ENCODE results near the gene STARD10. TPM values are rescaled to one million over a fixed set of nuclear protein-coding genes. Genes with fewer than 3 reads are reported as not detected.

Gene STARD10
- total RNA-seq, 2 donors from 2014 or later = 20.4 to 22.1 TPM

DNA sequence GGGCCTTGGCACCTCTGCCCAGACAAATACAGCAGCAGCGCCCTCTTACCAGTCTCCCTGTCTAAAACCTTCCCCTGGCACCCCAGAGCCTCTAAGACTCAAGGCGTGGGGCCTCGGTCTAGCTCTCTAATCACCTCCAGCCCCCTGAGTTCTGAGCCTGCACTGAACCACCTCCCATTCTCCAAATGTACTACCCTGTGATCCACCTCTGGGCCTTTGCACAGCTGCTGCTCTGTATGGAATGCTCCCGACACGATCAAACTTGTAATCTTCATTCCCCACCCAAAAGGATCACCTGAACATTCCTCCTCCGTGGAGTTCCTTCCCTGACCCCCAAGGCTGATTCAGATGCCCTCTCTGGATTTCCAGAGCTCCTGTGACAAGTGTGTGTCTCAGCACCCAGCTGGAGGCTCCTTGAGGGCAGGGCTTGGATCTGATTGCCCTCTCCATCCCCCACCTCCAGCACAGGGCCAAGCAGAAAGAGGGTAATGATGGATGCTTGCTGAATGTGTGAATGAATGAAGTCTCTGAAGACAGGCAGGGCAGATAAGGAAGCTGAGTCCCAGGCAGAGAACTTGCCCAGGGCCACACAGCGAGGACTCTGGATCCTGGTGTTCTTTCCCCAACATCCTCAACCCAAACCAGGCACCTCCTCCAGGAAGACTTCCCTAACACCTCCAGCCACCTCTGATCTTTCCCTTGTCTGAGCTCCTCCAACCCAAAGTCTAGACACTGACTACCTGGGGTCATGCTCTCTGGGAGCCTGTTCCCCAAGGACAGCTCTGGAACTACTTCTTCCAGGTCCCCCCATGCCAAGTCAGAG lies 18.3 kb downstream of the STARD10 start:
- no peak for DNase-seq (ENCODE audit: low spot score)
- intact Hi-C loops (cut with DNase I) = no loop called here

- DNase-seq (ENCODE audit: low spot score) = no peak
- intact Hi-C loops (cut with DNase I) = no loop called here
Measured at GRCh38 chr11:72774499-72774898, 19.3 kb downstream of the STARD10 start.

- DNase-seq (ENCODE audit: low spot score) = no peak
- intact Hi-C loops (cut with DNase I) = no loop called here
Measured at GRCh38 chr11:72773696-72774095, 20.2 kb downstream of the STARD10 start.

DNA sequence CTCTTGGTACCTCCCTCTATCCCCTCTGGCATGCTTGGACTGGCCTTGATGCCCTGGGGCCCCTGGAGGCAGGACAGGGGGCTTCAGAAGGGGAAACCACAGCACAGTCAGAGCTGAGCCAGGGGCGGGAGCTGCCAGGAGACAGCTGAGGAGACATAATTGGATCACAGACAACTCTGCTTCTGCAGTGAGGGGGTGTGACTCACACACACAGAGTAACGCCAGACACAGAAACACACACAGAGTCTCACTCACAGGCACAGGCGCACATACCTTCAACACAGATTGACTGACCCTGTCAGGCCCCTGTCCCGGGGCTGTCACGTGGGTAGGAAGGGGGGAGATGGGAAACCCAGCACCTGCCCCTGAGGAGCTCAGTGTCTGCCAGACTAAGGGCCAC lies 20.6 kb downstream of the STARD10 start:
- DNase-seq (ENCODE audit: low spot score) = no peak

DNA sequence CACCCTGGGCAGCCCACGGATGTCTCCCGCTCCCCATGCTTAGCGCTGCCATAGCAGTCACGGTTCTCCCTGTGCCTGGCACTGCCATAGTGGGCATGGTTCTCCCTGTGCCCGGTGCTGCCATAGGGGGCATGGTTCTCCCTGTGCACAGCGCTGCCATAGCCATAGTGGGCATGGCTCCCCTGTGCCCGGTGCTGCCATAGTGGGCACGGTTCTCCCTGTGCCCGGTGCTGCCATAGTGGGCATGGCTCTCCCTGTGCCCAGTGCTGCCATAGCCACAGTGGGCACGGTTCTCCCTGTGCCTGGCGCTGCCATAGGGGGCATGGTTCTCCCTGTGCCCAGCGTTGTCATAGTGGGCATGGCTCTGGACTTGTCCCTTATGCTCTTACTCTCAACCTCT lies 21.8 kb downstream of the STARD10 start:
- intact Hi-C loops (cut with DNase I) = no loop called here
- DNase-seq (ENCODE audit: low spot score) = no peak

More for the DNA sequence above, 20.6 kb downstream of the STARD10 start:
- intact Hi-C loops (cut with DNase I) = no loop called here

DNA sequence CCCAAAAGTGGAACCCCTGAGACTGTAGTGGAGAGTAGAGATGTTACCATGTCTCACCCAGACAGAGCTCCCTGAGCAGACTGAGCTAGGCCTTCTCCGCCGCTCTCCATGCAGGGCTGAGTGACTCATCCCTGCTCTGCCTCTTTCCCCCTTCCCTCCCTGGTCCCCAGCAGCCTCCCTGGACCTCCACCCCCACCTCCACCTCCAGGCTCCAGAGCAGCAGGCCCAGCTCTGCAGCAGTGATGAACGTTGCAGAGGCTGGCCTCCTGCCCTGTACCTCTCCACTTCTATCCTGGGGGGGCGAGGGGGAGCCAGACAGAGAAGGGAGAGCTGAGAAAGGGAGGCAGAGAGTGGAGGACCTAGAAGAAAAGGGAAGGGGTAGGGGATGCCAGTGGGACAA lies 22.3 kb downstream of the STARD10 start:
- intact Hi-C loops (cut with DNase I) = no loop called here
- DNase-seq (ENCODE audit: low spot score) = no peak

- intact Hi-C loops (cut with DNase I) = no loop called here
- DNase-seq (ENCODE audit: low spot score) = no peak
Measured at GRCh38 chr11:72770799-72771198, 23.0 kb downstream of the STARD10 start.

- intact Hi-C loops (cut with DNase I) = no loop called here
- no peak for DNase-seq (ENCODE audit: low spot score)
Measured at GRCh38 chr11:72769680-72770079, 24.2 kb downstream of the STARD10 start.

DNA sequence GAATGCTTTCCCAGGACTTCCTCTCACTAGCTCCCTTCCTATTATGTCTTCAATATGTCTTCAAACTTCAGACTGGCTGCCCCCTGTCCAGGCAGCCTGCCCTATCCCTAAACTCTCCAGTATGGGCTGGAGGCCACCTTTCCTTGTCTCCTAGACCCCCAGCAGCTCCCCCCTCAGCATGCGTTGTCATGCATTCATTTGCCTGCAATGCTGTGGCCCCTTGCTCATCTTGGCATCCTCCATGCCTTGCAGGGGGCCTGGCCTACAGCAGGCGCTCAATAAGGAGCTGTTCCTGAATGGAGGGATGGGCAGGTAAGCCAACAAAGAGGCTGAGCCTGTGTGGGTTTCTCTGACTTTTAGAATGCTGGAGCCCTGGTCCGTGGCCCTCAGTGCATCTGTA lies 25.3 kb downstream of the STARD10 start:
- no peak for DNase-seq (ENCODE audit: low spot score)
- intact Hi-C loops (cut with DNase I) = no loop called here

DNA sequence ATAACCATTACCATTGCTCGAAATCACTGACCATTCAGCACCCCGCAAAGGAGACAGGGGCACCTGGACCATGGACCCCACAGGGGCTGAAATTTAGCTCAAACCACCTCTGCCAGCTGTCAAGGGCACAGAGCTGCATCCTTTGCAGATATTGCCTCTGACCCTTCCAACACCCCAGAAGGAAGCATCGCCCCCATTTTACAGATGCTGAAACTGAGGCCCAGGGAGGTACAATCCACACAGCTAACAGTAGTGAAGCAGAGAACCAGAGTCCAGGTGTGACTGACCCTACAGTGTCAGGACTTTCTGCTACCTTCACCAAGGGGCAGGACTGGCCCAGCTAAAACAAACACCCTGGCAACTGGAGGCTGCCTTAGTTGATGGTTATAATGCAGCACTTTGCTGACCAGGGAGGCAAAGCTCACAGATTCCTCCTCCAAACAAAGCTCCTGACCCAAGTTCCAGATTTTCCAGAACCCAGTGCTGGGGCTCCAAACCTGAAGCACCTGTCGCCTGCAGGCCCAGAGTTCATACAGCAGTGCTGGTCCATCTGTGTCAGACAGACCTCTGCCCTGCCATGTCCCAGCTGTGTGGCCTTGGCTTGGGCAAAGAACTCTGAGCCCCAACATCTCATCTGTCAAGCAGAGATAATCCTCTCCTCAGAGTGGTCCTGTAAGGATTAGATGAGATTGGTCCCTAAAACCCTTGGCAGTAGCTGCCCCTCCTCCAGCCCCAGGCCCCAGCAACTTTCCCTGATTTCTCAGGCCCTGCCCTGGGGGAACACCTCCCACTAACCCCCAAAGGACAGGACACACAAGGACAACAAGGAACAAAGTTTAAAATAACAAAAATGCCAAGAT lies 26.4 kb downstream of the STARD10 start:
- intact Hi-C loops (cut with DNase I) = no loop called here
- DNase-seq (ENCODE audit: low spot score) = no peak

DNA sequence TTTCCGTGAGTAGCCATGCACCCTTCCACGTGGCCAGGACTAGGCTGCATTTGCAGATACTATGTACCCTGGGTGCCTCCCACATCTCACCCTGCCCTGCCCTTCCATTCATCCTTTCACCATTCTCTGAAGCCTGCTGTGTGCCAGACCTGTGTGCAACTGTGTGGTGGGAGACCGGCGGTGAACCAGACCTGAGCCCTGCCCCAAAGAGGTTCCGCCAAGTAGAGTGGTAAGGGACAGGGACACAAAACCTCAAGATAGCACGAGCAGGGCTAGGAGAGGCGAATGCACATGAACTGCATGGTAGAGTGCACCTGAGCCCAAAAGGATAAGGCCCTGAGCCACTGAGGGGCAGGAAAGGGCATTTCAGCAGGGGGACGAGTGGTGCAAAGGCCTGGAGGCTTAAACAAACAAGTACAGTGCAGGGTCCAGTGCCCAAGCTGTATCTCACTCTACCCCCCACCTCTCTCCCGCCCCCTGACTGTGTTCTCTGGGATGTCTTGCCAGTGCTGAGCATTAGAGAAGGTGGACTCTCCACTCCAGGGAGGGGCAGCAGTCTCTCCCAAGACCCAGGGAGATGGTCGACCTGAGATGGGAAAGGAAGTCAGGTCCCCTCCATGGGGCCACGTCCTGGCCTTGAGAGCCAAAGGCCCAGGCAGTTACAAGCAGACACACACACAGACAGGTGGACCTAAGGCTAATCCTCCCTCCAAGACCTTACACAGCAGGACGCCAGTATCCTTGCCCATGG lies 27.5 kb downstream of the STARD10 start:
- intact Hi-C loops (cut with DNase I) = no loop called here
- no peak for DNase-seq (ENCODE audit: low spot score)

DNA sequence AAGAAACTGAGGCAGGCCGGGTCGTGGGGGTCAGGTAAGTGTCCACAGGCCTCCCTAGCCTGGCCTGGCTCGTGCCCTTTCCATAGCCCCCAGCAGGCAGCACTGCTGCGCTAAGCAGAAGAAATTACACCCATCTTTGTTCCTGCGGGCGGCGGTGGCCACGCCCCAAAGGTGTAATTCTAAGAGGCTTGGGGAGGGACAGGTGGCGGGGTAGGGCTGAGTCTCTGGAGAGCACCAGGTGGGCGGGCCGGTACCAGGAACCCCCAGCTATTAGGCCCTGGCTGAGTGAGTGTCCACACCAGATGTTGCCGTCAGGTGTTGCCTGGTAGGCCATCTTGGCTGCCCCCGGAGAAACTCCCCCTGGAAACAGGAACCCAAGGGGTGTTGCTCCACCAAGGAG lies 29.3 kb downstream of the STARD10 start:
- intact Hi-C loops (cut with DNase I) = no loop called here

GRCh38 chr11:72763823-72764222 lies 30.0 kb downstream of the STARD10 start:
- intact Hi-C loops (cut with DNase I) = no loop called here
- no peak for DNase-seq (ENCODE audit: low spot score)

More for the DNA sequence above, 29.3 kb downstream of the STARD10 start:
- no peak for DNase-seq (ENCODE audit: low spot score)

DNA sequence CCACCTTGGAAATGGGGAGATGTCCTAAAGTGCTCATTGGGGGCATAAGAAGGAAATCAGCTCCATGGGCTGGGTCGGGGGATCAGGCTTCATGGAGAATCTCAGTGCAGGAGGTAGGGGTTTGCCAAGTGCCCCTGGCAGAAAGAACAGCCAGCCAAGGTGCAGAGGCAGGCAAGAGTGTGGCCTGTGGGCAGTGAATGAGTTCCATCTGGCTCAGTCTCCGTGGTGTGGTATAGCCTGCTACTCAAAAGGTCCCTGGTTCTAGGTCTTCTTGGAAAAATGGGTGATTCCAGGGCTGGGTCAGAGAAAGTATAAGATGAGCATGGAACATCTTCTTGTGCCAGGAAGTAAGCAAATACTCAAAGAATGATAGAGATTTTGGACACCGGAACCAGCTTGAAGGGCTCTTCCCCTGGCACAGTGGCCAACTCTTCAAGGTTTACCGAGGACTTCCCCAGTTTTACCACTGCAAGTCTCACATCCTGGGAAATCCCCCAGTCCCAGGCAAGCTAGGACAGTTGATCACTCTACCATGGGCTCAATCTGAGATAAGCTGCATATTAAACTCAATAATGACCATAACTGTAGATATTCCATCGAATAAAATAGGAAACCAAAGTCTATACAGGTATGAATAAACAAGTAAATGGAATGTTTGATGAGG lies 31.1 kb downstream of the STARD10 start:
- no peak for DNase-seq (ENCODE audit: low spot score)
- intact Hi-C loops (cut with DNase I) = no loop called here

GRCh38 chr11:72760539-72761405 lies 33.1 kb downstream of the STARD10 start:
- no peak for DNase-seq (ENCODE audit: low spot score)
- intact Hi-C loops (cut with DNase I) = no loop called here

GRCh38 chr11:72759468-72759985 lies 34.3 kb downstream of the STARD10 start:
- DNase-seq (ENCODE audit: low spot score) = no peak
- intact Hi-C loops (cut with DNase I) = no loop called here

DNA sequence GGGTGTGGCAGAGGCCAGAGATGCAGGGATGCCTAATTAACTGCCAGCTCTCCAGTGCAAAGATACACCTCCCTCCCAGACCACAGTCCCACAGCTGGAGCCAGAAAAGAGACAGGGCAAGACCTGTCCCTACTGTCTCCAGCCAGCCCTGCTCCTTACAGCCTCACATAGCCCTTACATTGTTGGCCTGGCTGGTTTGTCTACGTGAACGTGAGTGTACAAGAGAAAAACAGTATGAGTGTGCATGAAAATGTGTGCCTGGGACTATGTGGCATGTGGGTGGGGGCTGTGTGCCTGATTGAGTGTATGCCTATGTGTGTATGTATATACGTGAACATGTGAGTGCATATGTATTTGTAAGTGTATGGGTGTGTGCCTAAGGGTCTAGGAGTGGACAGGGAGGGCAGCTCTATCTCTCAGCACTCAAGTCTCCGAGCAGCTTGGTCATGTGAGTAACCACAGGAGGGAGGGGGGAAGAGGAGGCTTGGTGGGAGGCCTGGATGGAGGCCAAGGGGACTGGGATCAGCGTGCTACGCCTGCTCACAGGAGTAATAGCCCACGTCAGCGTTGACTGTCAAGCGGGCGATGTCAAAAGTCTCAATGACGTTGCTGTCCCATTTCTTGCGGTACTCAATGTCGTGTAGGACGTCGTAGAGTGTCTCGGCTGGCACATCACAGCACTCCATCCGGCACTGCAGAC lies 35.0 kb downstream of the STARD10 start:
- no peak for DNase-seq (ENCODE audit: low spot score)
- intact Hi-C loops (cut with DNase I) = no loop called here

DNA sequence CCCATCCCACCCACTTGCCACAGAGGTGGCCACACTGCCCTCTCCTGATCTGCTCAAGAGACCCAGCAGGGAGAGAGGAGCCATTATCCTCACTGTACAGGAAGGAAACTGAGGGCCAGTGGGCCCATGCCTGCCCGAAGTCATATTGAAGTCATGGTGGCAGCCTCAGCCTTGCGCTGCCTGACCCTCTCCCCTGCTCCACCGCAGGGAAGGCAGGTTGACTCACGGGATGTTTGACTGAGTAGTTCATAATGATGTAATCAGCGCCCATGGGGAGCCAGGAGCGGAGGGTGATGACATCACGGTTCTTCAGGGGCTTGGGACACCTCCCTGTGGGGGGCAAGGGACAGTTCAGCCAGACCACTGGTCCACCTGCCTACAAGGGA lies 35.5 kb downstream of the STARD10 start:
- no peak for DNase-seq (ENCODE audit: low spot score)

More for the DNA sequence above, 35.5 kb downstream of the STARD10 start:
- intact Hi-C loops (cut with DNase I) = no loop called here

Data from posterior vena cava (tissue), 2 donors.